IPS DF 6.9 (cell line): ENCODE measurements around the gene SORCS2.

Experiments
- DNase-seq: peaks from one replicate; pipeline ENCODE4 v3.0.0-alpha.2; 2013; ENCODE audit warnings: low read depth, low spot score
- H3K27ac ChIP-seq: one replicate; pipeline ENCODE4 v1.5.1; 2013; ENCODE audit warnings: low read length, control low read depth
- H3K27me3 ChIP-seq: 2 replicates; pipeline ENCODE4 v1.6.1; 2013; ENCODE audit warnings: mild to moderate bottlenecking, low read length; ENCODE audit not compliant: control insufficient read depth, insufficient read depth
- H3K36me3 ChIP-seq: 2 replicates; pipeline ENCODE4 v1.6.1; 2013; ENCODE audit warnings: low read length; ENCODE audit not compliant: control insufficient read depth, insufficient read depth
- H3K4me1 ChIP-seq: 2 replicates; pipeline ENCODE4 v1.6.1; 2013; ENCODE audit warnings: low read length; ENCODE audit not compliant: control insufficient read depth, insufficient read depth
- H3K4me3 ChIP-seq: 2 replicates; pipeline ENCODE4 v1.5.1; 2013; ENCODE audit warnings: mild to moderate bottlenecking, low read length
- H3K9me3 ChIP-seq: 2 replicates; pipeline ENCODE4 v1.6.1; 2013; ENCODE audit warnings: low read length, inconsistent platforms; ENCODE audit not compliant: control insufficient read depth, insufficient read depth
- WGBS: extraction: QIAGEN DNeasy Blood & Tissue Kit; methylation state at CpG from one replicate; pipeline ENCODE4 v1.1.7; 2013; ENCODE audit warnings: mixed read lengths, missing lambda C conversion rate; ENCODE audit not compliant: insufficient read length, insufficient coverage; 5-methylcytosine and 5-hydroxymethylcytosine counted together

The SORCS2 gene

DNA sequence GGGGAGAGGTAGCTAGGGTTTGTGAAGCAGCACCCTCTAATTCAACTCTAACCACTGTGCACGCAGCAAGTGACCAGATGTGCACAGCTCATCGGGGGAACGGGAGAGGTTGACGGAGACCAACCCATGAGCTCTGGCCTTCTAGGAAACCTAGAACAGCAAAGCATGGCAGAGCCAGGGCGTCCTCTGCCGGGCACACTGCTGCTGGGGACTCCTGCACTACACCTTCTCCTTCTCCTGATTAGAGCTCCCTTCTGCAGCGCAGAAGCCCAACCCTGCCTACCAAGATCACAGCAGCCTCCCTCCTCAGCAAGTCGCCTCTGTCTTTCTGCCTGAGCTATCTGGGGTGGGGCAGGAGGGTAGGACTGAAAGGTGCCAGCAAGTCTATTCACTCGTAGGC, 494.7 kb downstream of the SORCS2 start:
- no peaks in the 10 kb centered on the region for H3K27me3 ChIP-seq
- no peak overlapping the region for H3K4me3 ChIP-seq
- H3K36me3 ChIP-seq: no peaks in the 10 kb centered on the region
- H3K27ac ChIP-seq: no peak overlapping the region
- no peak for DNase-seq
- whole genome bisulfite sequencing: no CpG with 5 or more reads among the region's 9 CpGs
- no peaks in the 10 kb centered on the region for H3K9me3 ChIP-seq
- H3K4me1 ChIP-seq: no peaks in the 10 kb centered on the region; the same call in 1 of the 2 replicates

DNA sequence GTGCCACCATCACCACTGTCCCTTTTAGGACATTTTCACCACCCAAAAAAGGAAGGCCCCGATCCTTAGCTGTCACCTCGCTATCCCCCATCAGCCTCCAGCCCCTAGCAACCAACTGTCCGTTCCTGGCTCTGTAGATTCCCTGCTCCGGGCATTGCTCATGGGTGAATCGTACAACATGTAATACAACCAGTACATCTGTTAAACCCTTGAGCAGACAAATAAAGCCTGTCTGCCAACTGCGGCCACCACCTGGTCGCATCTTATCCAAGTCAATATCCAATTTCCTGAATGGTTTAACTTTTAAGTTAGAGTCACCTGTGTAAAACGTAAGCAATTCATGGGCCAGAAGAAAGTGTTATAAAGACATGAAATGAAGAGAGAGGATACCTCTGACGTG, 495.5 kb downstream of the SORCS2 start:
- no peak for DNase-seq

DNA sequence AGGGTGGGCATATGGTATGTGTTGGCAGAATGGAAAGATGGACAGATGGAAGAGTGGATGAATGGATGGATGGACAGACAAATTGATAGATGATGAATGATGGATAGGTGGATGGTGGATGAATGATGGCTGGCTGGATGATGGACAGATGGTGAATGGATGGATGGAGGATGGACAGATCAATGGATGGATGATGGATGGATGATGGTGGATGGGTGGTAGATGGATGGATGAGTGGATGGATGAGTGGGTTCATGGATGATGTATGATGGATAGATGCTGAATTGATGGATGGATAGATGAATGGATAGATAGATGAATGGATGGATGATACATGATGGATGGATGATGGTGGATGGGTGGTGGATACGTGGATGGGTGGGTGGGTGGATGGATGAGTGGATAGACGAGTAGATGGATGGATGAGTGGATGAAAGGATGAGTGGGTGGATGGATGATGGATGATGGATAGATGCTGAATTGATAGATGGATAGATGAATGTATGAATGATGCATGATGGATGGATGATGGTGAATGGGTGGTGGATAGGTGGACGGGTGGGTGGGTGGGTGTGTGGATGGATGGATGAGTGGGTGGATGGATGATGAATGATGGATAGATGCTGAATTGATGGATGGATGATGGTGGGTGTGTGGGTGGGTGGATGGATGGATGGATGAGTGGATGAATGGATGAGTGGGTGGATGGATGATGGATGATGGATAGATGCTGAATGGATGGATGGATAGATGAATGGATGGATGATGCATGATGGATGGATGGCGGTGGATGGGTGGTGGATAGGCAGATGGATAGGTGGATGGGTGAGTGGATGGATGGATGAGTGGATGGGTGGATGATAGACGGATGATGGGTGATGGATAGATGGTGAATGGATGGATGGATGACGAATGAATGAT, 497.7 kb downstream of the SORCS2 start:
- H3K27ac ChIP-seq: no peak overlapping the region
- no peaks in the 10 kb centered on the region; the same call in 1 of the 2 replicates for H3K4me1 ChIP-seq
- H3K9me3 ChIP-seq: no peaks in the 10 kb centered on the region
- no peak overlapping the region for H3K4me3 ChIP-seq
- 100% methylated on average over 5 of the region's 6 CpGs for WGBS
- no peaks in the 10 kb centered on the region for H3K27me3 ChIP-seq
- no peak for DNase-seq
- H3K36me3 ChIP-seq: no peaks in the 10 kb centered on the region

More for the DNA sequence above, 495.5 kb downstream of the SORCS2 start:
- Histone ChIP-seq H3K9me3 (no peaks in the 10 kb centered on the region), H3K27me3 (no peaks in the 10 kb centered on the region), H3K36me3 (no peaks in the 10 kb centered on the region), H3K4me3 (no peak overlapping the region), H3K4me1 (no peaks in the 10 kb centered on the region; the same call in 1 of the 2 replicates), H3K27ac (no peak overlapping the region)
- WGBS: no CpG with 5 or more reads among the region's 9 CpGs

DNA sequence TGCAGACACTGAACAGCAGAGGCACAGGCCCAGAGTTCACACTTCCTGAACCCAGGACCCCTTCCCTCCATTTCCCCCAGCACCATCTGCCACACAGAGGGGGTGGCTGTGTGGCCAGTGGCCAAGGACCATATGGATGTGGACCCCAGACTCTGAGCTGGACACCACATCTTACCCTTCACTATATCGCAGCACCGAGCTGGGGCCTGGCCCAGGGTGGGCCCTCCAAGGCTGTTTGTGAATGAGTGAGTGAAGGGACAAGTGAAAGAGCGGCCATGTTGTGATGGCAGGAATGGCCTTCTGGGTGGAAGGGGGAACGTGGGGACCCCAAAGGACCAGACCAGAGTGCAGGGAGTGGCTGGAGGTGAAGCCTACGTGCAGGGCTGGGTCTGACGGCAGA, 498.7 kb downstream of the SORCS2 start:
- no CpG with 5 or more reads among the region's 6 CpGs for WGBS
- no peak overlapping the region for H3K4me3 ChIP-seq
- no peaks in the 10 kb centered on the region for H3K27me3 ChIP-seq
- DNase-seq: no peak
- H3K9me3 ChIP-seq: no peaks in the 10 kb centered on the region
- no peak overlapping the region for H3K27ac ChIP-seq
- H3K36me3 ChIP-seq: no peaks in the 10 kb centered on the region
- no peaks in the 10 kb centered on the region; the same call in 1 of the 2 replicates for H3K4me1 ChIP-seq

DNA sequence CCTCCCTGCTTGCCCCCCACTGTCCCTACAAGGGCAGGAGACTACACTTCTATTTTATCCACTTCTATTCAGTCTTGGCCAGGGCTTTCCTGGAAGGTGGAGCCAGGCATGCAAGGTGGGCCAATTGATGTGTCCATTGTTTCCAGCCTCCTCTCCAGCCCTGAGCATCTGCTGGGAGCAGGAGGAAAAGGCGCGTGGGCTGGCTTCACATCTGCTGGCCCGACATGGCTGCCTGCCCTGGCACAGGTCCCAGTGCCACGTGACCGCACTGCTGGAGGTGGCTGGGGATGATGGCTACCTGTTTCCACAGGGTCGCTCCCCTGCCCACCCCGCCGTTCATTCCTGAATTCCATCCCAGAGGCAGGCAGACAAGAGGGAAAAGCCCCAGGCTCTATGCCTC, 499.6 kb downstream of the SORCS2 start:
- Histone ChIP-seq H3K36me3 (no peaks in the 10 kb centered on the region), H3K9me3 (no peaks in the 10 kb centered on the region), H3K4me1 (no peaks in the 10 kb centered on the region; the same call in 1 of the 2 replicates), H3K4me3 (no peak overlapping the region), H3K27me3 (no peaks in the 10 kb centered on the region), H3K27ac (no peak overlapping the region)
- no peak for DNase-seq
- WGBS: no CpG with 5 or more reads among the region's 8 CpGs

DNA sequence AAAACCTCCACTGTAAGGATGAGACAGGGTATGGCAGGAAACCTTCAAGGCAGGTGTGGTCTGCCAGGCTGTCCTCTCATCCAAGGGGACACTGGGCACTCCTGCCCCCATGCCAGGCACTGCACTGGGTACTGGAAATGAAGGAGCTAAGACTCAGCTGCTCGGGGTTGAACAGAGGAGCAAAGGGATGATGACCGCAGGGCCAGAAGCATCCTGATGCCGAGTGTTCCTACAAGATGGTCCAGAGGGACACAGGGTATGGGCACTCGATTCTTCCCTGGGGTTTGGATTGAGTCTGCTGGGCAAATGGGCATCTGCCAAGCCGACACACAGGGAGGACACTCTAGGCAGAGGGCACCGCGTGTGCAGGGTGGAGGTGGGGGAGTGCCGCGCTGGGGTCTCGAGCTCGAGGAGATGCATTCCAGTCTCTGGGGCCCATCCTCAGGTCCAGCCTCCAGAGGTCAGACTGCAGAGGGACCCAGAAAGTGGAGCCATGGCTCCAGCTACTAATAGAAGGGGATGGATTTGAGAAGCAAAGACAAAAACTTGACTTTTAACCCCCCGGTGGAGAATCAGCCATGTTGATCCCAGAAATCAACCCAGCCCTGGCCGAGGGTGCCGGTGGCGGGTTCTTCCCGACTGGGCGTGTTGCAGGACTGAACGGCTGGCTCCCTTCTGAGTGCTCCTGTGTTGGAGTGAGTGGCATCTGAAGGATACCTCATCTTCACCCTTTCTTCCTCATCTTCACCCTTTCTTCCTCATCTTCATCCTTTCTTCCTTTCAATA, 500.3 kb downstream of the SORCS2 start:
- Histone ChIP-seq H3K27me3 (no peaks in the 10 kb centered on the region), H3K36me3 (no peaks in the 10 kb centered on the region), H3K4me1 (no peaks in the 10 kb centered on the region; the same call in 1 of the 2 replicates), H3K4me3 (no peak overlapping the region), H3K27ac (no peak overlapping the region), H3K9me3 (no peaks in the 10 kb centered on the region)
- no CpG with 5 or more reads among the region's 18 CpGs for WGBS
- DNase-seq: no peak

DNA sequence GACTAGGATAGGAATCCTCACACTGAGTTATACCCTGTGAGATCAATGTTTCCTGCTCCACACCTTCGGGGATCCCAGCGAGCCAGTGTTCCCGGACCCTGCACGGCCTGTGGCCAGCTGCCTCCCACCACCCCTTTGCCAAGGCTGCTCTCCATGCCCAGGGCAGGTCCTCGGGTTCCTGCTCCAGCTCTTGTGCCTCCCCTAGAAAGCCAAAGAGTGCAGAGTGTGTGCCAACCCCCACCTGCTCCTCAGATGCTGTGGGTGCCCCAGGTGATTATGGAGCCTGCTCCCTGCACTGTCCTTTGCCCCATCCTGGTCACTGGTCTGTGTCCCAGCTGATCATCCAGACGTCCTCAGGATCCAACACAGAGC, 500.9 kb downstream of the SORCS2 start:
- no peaks in the 10 kb centered on the region; the same call in 1 of the 2 replicates for H3K4me1 ChIP-seq
- DNase-seq: no peak
- H3K9me3 ChIP-seq: no peaks in the 10 kb centered on the region
- H3K4me3 ChIP-seq: no peak overlapping the region
- WGBS: no CpG with 5 or more reads among the region's 6 CpGs
- H3K36me3 ChIP-seq: no peaks in the 10 kb centered on the region
- no peak overlapping the region for H3K27ac ChIP-seq
- H3K27me3 ChIP-seq: no peaks in the 10 kb centered on the region

DNA sequence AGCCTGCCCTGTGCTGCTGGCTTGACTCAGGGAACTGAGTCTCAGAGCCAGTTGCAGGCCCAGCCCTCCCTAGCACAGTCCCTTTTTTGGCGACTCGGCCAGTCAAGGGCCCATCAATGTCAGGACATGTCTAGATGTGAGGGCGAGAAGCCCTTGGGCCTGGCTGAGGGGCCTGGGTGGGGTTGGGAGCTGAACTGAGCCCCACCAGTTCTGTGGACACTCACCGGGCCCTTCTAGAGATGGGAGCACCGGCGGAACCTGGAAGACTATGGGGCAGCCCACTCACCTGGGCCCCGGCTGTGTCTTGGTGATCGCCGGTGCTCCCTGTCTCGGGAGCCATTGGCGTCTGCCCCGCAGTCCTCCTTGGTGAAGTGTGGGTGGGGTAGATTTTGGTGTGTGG, 501.4 kb downstream of the SORCS2 start:
- H3K27ac ChIP-seq: no peak overlapping the region

DNA sequence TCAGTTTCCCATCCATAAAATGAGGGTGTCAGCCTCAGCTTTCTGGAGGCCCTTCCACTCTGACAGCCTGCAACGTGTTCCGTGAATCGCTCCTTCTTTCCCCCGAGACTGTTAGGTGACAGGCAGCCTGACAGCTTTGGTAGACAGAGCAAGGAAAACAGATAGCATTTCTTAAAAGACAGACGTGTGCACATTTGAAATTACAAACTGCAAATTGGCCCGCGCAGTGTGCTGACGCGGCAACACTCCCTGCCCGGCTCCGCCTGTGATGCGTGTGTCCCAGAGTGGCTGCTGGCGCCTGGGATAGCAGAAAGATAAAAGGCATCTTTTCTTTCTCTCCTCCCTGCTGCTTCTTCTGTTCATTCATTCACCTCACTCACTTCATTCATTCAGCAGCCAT, 502.0 kb downstream of the SORCS2 start:
- Histone ChIP-seq H3K36me3 (no peaks in the 10 kb centered on the region), H3K4me1 (no peaks in the 10 kb centered on the region; the same call in 1 of the 2 replicates), H3K27me3 (no peaks in the 10 kb centered on the region), H3K4me3 (no peak overlapping the region), H3K9me3 (no peaks in the 10 kb centered on the region), H3K27ac (no peak overlapping the region)
- no peak for DNase-seq
- whole genome bisulfite sequencing: no CpG with 5 or more reads among the region's 13 CpGs

More for the DNA sequence above, 501.4 kb downstream of the SORCS2 start:
- no peak overlapping the region for H3K4me3 ChIP-seq
- no peaks in the 10 kb centered on the region for H3K27me3 ChIP-seq
- H3K36me3 ChIP-seq: no peaks in the 10 kb centered on the region
- H3K9me3 ChIP-seq: no peaks in the 10 kb centered on the region
- H3K4me1 ChIP-seq: no peaks in the 10 kb centered on the region; the same call in 1 of the 2 replicates
- DNase-seq: no peak
- no CpG with 5 or more reads among the region's 12 CpGs for WGBS

DNA sequence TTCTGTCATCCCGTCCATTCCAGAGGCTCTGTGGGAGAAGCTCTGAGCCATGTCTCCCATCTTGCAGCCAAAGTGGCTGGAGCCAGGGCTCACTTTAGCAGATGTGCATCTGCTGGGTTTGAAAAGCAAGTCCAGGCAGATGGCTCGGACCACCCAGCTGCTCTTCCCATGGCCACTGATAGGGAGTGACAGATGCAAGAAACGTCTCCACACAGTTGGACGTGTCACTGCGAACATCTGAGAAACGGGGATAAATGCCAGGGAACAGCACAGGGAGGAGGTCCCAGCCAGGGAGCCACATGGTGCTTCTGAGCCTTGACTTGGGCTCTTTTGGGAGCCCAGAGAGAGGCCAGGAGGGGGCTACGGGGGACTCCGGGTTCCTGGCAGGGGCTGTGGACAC, 505.0 kb downstream of the SORCS2 start:
- no peak overlapping the region for H3K4me3 ChIP-seq
- no peak overlapping the region for H3K27ac ChIP-seq
- H3K4me1 ChIP-seq: no peaks in the 10 kb centered on the region; the same call in 1 of the 2 replicates

More for the DNA sequence above, 505.0 kb downstream of the SORCS2 start:
- Histone ChIP-seq H3K27me3 (no peaks in the 10 kb centered on the region), H3K36me3 (no peaks in the 10 kb centered on the region), H3K9me3 (no peaks in the 10 kb centered on the region)
- no CpG with 5 or more reads among the region's 8 CpGs for WGBS
- DNase-seq: no peak
